HG02943 (cell line): ENCODE data around the gene GAB2.
"Not testable (repeated sequence)": the region's sequence is repeated elsewhere in the genome, so short reads cannot be mapped to it uniquely, and the experiment has no call there.

Experiments
- ATAC-seq: cut with Tn5 transposase; IDR thresholded peaks from one replicate; pipeline ENCODE4 v1.9.1; 2021; ENCODE audit warnings: mild to moderate bottlenecking, low read depth, moderate library complexity; ENCODE audit not compliant: unreplicated experiment

GAB2 gene

DNA sequence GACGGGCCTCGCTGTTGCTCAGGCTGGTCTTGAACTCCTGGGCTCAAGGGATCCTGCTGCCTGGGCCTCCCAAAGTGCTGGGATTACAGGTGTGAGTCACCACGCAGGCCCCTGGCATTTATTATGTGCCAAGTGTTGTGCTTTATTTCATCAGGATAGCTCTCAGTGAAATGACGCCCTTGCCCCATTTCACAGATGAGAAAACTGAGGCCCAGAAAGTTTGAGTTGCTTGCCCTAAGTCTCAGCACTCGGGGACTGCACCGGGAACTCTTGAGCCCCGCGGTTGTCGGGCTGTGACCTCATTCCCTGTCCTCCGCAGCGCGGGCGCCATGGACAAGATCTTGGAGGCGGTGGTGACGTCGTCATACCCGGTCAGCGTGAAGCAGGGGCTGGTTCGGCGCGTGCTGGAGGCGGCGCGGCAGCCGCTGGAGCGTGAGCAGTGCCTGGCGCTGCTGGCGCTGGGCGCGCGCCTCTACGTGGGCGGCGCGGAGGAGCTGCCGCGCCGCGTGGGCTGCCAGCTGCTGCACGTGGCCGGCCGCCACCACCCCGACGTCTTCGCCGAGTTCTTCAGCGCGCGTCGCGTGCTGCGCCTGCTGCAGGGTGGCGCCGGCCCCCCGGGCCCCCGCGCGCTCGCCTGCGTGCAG is 221.6 kb downstream of the GAB2 start:
- no peak for ATAC-seq

DNA sequence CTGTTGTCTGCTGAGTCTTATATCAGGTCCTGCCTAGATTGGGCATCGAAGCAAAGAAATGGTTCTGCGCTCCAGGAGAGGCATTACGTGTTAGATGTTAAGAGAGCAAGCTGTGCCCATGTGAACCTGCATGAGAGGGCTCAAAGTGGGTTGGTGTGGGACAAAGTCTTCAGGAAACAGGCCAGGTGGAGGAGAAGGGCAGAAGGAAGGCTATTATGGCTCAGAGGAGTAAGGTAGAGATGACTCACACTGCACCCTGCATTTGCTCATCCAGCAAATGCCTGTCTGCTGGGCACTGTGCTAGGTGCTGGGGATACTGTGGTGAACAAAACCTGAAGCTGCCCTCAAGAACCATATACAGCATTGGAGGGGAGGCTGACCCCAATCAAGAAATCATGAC is 223.1 kb downstream of the GAB2 start:
- no peak for ATAC-seq

DNA sequence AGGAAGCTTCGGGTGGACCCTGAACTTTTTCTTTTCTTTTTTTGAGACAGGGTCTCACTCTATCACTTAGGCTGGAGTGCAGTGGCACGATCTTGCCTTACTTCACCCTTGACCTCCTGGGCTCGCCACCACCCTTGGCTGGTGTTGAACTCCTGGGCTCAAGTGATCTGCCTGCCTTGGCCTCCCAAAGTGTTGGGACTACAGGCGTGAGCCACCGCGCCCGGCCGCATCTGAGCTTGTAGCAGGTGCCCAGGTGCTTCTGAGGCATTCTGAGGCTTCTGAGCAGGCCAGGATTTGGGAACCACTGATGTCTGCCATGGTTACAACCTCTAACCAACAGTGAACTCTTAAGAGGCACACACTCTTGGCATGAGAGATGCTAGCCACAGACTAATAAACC is 223.8 kb downstream of the GAB2 start:
- no peak for ATAC-seq

DNA sequence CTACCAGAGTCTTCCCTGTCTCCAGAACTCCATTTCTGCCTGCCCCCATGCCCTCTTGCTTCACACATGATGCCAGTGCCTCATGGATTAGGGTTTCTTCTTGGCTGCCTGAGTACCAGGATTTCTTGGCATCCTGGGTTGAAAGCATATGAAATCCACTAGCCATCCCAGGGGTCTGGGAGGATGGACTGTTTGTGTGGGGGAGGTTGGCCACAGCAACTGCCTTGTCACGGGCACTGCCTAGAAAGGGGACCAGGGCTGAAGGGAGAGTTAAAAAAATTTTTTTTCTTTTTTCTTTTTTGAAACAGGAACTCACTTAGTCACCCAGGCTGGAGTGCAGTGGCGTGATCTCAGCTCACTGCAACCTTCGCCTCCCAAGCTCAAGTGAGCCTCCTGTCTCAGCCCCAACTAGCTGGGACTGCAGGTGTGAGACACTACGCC is 224.7 kb downstream of the GAB2 start:
- ATAC-seq = no peak

DNA sequence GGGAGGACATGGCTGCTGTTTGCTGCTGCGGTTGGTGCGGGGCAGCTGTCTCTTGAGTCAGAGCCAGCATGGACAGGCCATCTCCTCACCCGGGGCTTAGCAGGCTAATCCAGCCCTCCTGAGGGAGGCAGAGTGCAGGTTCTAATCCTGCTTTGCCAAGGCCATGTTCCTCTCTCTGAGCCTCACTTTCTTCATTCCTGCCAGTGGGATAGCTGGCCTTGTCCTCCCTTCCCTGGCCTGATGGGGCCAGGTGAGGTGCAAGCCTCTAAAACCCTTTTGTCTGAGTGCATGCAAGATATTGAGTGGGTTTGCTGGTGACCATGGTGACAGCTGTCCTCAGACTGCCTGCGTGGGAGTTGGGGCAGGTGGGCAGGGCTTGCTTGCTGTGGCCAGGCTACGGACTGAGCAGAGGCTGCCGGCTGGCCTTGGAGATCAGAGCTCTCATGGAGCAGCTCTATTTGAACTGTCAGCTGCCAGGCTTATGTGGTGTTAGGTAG is 225.3 kb downstream of the GAB2 start:
- no peak for ATAC-seq

DNA sequence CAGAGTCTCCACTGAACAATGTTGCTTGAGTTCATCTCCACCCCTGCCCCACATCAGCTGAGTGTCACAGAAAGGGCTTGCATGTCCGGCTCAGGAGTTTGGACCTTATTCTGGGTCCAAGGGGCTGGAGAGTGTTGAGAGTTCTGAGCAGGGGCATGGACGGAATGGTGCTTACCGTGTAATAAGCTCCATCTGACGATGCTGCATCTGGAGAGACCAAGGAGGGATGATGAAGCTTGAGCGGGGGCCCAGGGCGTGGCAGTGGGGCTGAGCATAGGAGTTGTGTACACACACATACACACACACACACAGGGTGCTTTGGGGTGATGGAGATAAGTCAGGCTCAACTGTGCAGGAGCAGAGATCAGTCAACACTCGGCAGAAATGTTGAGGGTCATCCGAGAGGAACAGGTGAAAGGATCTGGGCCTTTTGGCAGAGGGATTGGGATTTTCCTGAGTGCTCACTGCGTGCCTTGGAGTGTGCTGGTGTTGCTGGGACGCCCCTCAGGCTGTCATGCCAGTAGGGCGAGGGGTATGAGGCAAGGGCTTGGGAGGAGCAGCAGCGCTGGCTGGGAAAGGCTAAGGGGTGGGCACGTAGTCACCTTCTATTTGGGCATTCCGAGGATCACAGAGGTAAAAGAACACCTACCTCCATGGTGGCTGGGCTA is 226.6 kb downstream of the GAB2 start:
- no peak for ATAC-seq

DNA sequence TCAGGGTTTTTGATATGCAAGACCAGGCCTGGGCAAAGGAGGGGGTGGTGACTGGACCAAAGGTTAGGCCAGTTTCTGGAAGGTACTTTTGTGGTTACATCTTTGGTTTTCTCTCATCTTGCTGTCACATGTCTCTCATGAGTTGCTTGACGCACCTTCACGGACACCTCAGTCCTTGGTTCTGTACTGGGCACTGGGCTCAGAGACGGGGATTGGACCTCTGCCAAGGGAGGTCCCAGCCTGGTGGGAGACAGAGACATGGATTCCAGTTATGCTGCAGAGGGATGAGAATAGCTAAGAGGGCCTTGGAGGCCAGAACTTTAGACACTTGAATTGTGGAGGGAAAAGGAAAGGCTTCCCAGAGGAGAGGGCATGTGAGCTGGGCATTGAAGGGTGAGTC is 227.2 kb downstream of the GAB2 start:
- ATAC-seq = no peak

DNA sequence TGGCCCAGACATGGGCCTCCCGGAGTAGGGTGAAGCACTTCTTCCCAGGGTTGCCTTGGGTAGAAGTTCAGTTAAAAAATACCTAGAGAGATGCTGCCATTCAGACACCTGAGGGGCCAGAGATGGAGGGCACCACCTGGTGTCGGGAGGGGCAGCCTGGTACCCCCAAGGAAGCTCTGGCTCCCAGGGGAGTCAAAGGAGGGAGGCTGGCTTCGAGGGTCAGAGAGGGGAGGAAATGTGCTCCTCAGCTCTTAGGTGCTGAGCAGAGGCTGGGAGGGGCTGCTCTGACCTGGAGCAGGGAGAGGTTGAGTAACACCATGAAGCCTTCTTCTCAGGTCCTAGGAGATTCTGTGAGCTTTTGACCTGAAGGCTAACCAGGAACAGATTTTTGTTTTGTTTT is 227.8 kb downstream of the GAB2 start:
- ATAC-seq = no peak

DNA sequence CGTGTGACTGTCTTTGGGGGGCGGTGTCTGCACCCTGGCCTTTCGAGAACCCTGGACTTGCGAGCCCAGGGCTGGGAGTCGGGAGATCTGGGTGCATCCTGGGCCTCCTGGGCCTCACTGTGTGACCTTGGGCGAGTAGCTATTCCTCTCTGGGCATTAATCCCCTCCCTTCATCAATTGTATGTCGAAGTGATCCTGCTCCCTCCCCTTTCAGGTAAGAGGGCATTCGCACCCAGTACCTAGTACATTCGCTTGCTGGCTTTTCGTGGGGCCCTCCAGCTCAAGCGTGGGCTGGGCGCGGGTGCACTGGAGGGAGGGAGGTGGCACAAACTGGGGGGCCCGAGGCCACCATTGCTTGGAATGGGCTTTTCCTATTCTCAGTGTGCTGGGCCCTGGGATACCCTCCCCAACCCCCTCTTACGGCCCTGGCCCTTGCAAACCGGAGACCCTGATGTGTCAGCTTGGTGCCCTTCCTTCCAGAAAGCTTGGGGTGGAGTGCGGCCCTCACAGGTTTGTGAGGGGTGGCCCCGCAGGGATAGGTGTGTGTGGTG is 228.4 kb downstream of the GAB2 start:
- ATAC-seq = no peak

DNA sequence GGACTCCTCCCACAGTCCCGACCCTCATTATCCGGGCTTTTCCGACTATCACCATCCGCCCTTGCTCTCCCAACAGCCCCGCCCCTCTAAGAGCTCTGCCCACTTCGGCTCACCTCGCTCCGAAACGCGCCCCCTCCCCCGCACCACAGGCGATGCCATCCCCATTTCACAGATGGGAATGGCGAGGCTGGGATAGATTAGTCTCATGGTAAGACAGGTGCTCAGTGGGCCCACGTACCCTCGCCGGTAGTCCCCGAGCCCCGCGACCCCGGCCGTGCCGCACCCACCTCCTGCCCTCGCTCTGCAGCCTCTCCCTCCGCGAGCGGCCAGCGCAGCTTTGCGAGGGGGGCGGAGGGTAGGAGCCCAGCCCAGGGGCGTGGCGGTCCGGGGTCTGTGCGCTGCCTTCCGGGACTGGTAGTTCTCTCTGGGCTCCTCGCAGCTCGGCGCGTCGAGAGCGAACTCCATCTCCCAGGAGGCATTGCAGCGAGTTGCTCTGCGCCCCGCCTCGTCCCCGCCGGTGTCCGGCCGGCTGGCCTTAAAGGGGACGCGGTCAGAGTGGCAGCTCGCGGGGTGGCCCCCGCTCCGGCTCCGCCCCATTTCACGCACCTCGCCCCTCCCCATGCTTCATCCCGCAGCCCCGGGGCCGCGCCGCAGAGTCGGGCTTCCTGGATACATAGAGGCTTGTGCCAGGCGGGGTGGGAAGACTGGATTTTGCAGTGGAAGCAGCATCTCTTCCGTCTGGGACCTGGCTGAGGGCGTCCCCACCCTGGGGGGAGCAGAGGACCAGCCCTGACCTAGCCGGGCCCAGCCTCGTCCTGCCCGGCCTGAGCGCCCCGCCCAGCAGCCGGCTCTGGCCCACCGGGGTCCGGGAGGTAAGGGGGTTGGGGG is 229.1 kb downstream of the GAB2 start, which contains the start of the genes KCTD21 and USP35:
KCTD21 (minus strand) TSS at position 341 of the 888 bp plus-strand sequence. CDS start 14,072 bp downstream, outside the sequence.
USP35 (plus strand) TSS at position 634 of the 888 bp plus-strand sequence. CDS start 7,327 bp downstream, outside the sequence.
- peak; percentile 96 for ATAC-seq

DNA sequence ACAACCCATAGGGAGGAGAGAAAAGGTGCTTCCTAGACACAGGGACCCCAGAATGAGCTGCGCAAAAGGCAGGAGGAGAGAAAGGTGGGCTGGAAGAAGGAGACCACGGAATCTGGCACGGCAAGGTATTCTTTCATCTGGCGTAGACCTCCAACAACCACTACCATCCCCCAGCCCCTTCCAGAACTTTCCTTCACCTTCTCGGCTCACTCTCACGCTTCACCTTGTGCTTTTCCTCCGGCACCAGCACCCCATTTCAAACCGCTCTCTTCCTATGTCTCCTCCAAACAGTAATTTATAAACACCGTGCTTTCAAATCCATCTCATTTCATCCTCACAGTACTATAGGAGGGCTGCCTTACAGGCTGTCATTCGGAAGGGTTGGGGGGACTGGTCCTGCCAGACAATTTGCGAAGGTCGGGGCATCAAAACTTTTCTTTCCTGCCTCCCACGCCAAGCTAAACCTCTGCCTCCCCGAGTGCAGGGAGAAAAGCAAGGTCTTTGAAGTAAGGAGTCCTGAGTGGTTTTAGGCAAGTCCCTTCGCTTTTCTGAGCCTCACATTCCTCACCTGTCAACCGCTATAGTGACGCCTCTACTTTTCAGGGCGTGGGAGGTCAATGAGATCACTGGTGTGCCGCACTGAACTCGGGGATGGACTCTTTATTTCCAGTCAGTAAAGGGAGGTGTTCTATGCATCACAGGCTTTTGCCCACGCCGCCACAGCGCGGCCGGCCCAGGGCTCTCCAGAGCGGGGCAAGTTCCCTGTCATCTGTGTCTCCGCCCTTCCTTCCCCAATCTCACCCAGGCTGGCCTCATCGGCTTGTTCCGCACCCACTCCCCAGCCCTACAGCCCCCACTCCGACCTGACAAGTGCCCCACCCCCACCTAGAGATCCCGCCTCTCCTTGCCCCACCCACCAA is 230.0 kb downstream of the GAB2 start:
- ATAC-seq = peak; percentile 11

DNA sequence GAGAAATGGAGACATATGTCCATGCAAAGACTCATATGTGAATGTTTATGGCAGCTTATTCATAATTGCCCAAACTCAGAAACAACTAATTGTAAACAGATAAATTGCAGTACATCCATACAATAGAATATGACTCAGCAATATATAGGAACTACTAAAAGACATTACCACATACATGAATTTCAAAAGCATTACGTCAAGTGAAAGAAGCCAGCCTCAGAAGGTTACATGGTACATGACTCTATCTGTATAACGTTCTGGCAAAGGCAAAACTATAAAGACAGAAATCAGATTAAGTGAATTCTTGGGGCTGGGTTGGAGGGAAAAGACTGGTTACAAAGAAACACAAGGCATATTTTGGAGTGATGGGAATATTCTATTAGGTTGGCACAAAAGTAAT is 236.4 kb downstream of the GAB2 start:
- ATAC-seq = no peak

DNA sequence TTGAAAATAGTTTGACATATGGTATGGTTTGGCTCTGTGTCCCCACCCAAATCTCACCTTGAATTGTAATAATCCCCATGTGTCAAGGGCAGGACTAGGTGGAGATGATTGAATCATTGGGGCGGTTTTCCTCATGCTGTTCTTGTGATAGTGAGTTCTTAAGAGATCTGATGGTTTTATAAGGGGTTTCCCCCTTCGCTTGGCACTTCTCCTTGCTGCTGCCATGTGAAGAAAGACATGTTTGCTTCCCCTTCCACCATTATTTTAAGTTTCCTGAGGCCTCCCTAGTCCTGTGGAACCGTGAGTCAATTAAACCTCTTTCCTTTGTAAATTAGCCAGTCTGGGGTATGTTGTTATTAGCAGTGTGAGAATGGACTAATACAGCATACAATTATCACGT is 236.9 kb downstream of the GAB2 start:
- no peak for ATAC-seq

DNA sequence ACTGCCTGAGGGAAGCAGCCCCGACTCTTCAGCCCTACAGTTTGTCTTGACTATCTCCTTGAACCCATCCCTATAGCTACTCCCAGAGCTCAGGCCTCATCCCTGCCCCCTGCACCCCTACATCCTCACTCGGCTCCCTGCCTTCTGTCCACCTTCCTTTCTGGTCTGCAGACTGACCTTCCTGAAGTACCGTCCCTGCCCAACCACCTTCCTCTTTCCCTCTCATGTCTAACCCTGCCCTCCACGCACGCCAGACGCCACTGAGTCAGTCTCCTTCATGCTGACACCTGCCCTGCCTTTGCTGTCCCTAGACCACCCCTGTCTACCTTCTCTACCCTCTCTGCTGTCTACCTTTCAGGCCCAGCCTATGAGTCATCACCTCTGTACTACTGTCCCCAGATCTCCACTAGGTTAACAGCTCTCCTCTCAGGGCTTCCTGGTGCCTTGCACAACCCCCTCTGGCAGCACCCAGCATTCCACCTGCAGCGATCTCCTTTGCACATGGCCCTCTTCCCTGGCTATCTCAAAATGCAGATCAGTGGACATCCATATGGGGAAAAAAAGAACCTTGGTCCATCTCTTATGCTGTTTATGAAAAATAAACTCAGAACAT is 238.1 kb downstream of the GAB2 start:
- ATAC-seq = no peak

DNA sequence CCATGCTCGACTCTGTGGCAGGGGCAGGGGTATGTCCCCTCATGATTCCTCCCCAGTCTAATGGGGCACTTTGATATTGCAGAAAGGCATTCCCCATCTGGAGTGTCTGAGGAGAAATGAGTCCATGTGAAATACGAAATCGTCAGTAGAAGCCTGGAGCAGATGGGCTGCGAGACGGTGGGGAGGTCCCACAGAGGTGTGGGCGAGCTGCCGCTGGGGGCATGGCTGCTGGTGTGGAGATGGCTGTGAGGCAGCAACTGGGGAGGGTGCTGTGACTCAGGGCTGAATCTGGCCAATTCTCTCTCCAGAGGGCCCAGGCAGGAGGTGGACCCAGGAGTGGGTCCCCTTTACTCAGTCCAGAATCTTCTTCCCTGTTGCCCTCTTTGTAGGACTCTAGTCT is 240.4 kb downstream of the GAB2 start:
- ATAC-seq = no peak

DNA sequence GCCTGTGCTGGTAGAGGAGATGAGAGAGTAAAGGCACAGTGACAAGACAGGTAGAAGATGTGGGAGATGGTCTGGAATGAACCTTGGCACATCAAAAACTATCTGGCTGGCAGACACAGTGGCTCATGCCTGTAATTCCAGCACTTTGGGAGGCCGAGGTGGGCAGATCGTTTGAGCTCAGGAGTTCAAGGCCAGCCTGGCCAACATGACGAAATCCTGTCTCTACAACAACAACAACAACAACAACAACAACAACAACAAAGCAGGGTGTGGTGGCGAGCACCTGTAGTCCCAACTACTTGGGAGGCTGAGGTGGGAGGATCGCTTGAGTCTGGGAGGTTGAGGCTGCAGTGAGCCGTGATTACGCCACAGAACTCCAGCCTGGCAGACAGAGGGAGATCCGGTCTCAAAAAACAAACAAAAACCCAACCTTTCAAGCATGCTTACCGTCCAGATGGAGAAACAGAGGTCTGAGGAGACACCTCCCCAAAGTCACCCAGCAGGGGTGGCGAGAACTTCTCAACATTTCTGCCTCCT is 240.9 kb downstream of the GAB2 start:
- ATAC-seq = no peak

DNA sequence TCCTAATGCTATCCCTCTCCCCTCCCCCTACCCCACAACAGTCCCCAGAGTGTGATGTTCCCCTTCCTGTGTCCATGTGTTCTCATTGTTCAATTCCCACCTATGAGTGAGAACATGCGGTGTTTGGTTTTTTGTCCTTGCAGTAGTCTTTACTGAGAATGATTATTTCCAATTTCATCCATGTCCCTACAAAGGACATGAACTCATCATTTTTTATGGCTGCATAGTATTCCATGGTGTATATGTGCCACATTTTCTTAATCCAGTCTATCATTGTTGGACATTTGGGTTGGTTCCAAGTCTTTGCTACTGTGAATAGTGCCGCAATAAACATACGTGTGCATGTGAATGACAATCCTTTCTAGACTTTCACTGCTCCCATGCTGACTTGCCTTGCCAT is 241.8 kb downstream of the GAB2 start:
- ATAC-seq = not testable (repeated sequence)

DNA sequence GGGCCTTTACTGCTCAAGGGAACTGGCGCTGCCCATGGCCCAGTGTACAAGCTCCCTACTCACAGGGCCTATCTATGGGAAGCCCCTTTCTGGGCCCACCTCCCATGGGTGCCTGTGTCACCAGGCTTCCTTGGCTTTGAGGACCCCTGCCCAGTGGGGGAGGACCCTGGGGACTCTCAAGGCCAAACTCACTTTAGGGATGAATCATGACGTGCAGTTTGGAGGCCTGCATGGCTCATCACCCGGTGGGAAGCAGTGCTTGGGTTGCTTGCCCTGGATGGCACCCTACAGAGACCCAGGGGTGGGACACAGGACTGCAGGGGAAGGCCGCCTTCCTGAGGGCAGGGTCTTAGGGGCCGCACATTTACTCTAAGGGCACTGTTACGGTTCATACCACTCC is 245.7 kb downstream of the GAB2 start:
- ATAC-seq = no peak
